B cell (primary cell): ENCODE data around the gene TAL1. TPM values are rescaled to one million over a fixed set of nuclear protein-coding genes. Genes with fewer than 3 reads are reported as not detected.

ENCODE experiments used
- ATAC-seq: fragments of 200-7000 bp; cut with Tn5 transposase; one replicate; pipeline ENCODE4 v1.10.0; 2021; ENCODE audit warnings: low read depth, mild to moderate bottlenecking, moderate number of reproducible peaks, moderate library complexity
- CTCF ChIA-PET: fragments of 350-600 bp; sonication (Branson Sonifier 250); formaldehyde crosslinking; loops from one replicate; lab custom pipeline; 2021; ENCODE audit warnings: antibody characterized with exemption, inconsistent platforms; lab: Charles Lee
- POLR2A ChIA-PET: fragments of 350-600 bp; sonication (Branson Sonifier 250); formaldehyde crosslinking; loops from one replicate; lab custom pipeline; 2021; ENCODE audit warnings: antibody characterized with exemption; lab: Charles Lee
- DNase-seq: peaks from one replicate; pipeline ENCODE4 v3.0.0; 2013
- H2AFZ ChIP-seq: 2 replicates; pipeline ENCODE4 v1.6.1; 2012; ENCODE audit warnings: mild to moderate bottlenecking, low read depth, low read length; ENCODE audit not compliant: insufficient read depth, poor library complexity, severe bottlenecking
- H3K27ac ChIP-seq, 2 donors: 1 replicate in 1 of 2; 2 replicates in 1 of 2; pipeline ENCODE4 v1.5.1; 2012 to 2013; ENCODE audit warnings: low read length in 2 of 2, mild to moderate bottlenecking in 2 of 2, moderate library complexity in 1 of 2
- H3K27me3 ChIP-seq, 4 experiments: fragments of 200-600 bp in 1 of 4; sonication (generic) in 1 of 4; replicated peaks in 1 of 4; 1 replicate in 2 of 4; 2 replicates in 2 of 4; pipeline versions ENCODE4 v1.6.1 to v1.7.0; 2013 to 2016; ENCODE audit warnings: low read length in 3 of 4, mild to moderate bottlenecking in 2 of 4, mixed read lengths in 1 of 4, moderate library complexity in 1 of 4; ENCODE audit not compliant: insufficient read depth in 4 of 4, control insufficient read depth in 3 of 4; ENCODE audit errors: control extremely low read depth in 1 of 4
- H3K36me3 ChIP-seq, 2 experiments: replicated peaks in 1 of 2; 1 replicate in 1 of 2; 2 replicates in 1 of 2; pipeline versions ENCODE4 v1.6.1 to v1.7.1; 2013; ENCODE audit warnings: low read length in 1 of 2; ENCODE audit not compliant: insufficient read depth in 2 of 2, control insufficient read depth in 1 of 2; ENCODE audit errors: control extremely low read depth in 1 of 2, extremely low read depth in 1 of 2
- H3K4me1 ChIP-seq, 2 donors: fragments of 200-600 bp in 1 of 2; sonication (generic) in 1 of 2; 1 replicate in 1 of 2; 2 replicates in 1 of 2; pipeline versions ENCODE4 v1.5.1 to v1.6.1; 2013 to 2017; ENCODE audit warnings: low read length in 2 of 2; ENCODE audit not compliant: control insufficient read depth in 2 of 2, insufficient read depth in 2 of 2
- H3K4me2 ChIP-seq: replicated peaks from 2 replicates; pipeline ENCODE3; 2012; ENCODE audit warnings: mild to moderate bottlenecking, low read depth, low read length; ENCODE audit not compliant: poor library complexity, severe bottlenecking
- H3K4me3 ChIP-seq, 5 experiments: fragments of 200-600 bp in 1 of 5; sonication (generic) in 1 of 5; 1 replicate in 3 of 5; 2 replicates in 2 of 5; pipeline versions ENCODE4 v1.5.1 to v1.7.0; 2011 to 2016; ENCODE audit warnings: low read length in 4 of 5, mild to moderate bottlenecking in 4 of 5, low read depth in 2 of 5, control low read depth in 1 of 5, moderate library complexity in 1 of 5; ENCODE audit not compliant: insufficient read depth in 1 of 5; ENCODE audit errors: control extremely low read depth in 1 of 5, extremely low read depth in 1 of 5
- H3K79me2 ChIP-seq: fragments of 200-600 bp; sonication (generic); one replicate; pipeline ENCODE4 v1.6.0; 2016; ENCODE audit warnings: low read length; ENCODE audit not compliant: control insufficient read depth, insufficient read depth
- H3K9ac ChIP-seq: fragments of 200-600 bp; sonication (generic); 2 replicates; pipeline ENCODE4 v1.6.1; 2017; ENCODE audit warnings: mild to moderate bottlenecking, low read length, moderate library complexity
- H3K9me3 ChIP-seq, 3 donors: one replicate each; pipeline versions ENCODE4 v1.6.1 to v1.7.1; 2013; ENCODE audit warnings: low read length in 2 of 3; ENCODE audit not compliant: control insufficient read depth in 2 of 3, insufficient read depth in 1 of 3; ENCODE audit errors: control extremely low read depth in 1 of 3
- H4K20me1 ChIP-seq: 2 replicates; pipeline ENCODE4 v1.6.0; 2012; ENCODE audit warnings: mild to moderate bottlenecking, low read length; ENCODE audit not compliant: insufficient read depth, control insufficient read depth, poor library complexity, severe bottlenecking
- H3K27ac Mint-ChIP-seq: one replicate; pipeline ENCODE4 v1.8.0; 2021; ENCODE audit warnings: mixed read lengths
- H3K27me3 Mint-ChIP-seq: one replicate; pipeline ENCODE4 v1.8.0; 2021; ENCODE audit warnings: mixed read lengths
- H3K4me1 Mint-ChIP-seq: one replicate; pipeline ENCODE4 v1.8.0; 2021; ENCODE audit warnings: mixed read lengths
- H3K4me3 Mint-ChIP-seq: one replicate; pipeline ENCODE4 v1.8.0; 2021; ENCODE audit warnings: mixed read lengths
- H3K9me3 Mint-ChIP-seq: one replicate; pipeline ENCODE4 v1.8.0; 2022; ENCODE audit warnings: mixed read lengths; ENCODE audit not compliant: insufficient read depth
- CTCF ChIP-seq: fragments of 200-600 bp; IDR thresholded peaks from one replicate; pipeline ENCODE4 v1.8.0; 2022; ENCODE audit warnings: antibody characterized with exemption, mild to moderate bottlenecking
- EZH2 ChIP-seq: IDR thresholded peaks from 2 replicates; pipeline ENCODE4 v1.6.1; 2012; ENCODE audit warnings: borderline replicate concordance, low read depth, mild to moderate bottlenecking, moderate library complexity, low read length; ENCODE audit not compliant: insufficient read depth, poor library complexity, severe bottlenecking
- WGBS: methylation state at CpG from one replicate; pipeline ENCODE4 v1.1.5; 2013; ENCODE audit warnings: missing lambda C conversion rate; ENCODE audit not compliant: insufficient coverage; 5-methylcytosine and 5-hydroxymethylcytosine counted together
- intact Hi-C: fragments of 100-400 bp; cut with micrococcal nuclease; formaldehyde crosslinking; loops from one replicate; pipeline ENCODE4 v1.10.0; 2022
- polyA plus RNA-seq: library from polyadenylated mRNA; depleted of rRNA; stranded (reverse); fragments of >200 nt; gene quantifications from 2 replicates; pipeline ENCODE4 v1.2.3, GENCODE V29; 2012
- total RNA-seq, 2 donors: library from RNA; stranded (reverse); fragments of 120-200 nt in 1 of 2; gene quantifications; 1 replicate in 1 of 2; 2 replicates in 1 of 2; pipeline versions ENCODE4 v1.2.3 to v1.2.4, GENCODE V29; 2013 to 2022

Gene TAL1
- total and polyA plus RNA-seq, 2 donors (not counting 1 experiment from before 2014, with no cell fraction given), result not detected

- POLR2A ChIA-PET, result no interaction called here
- H3K9ac ChIP-seq, result no peak overlapping the region
Measured at GRCh38 chr1:47227341-47228232, 4.4 kb downstream of the TAL1 start.

More at GRCh38 chr1:47227341-47228232, 4.4 kb downstream of the TAL1 start:
- peaks cover 0 to 29% (median 0%) of the 10 kb centered on the region in 3 donors for H3K9me3 ChIP-seq
- intact Hi-C loops, result no loop called here
- Mint-ChIP-seq H3K27me3 (peaks cover 55% of the 10 kb centered on the region), H3K4me3 (peak overlapping the region; percentile 26), H3K9me3 (no peaks in the 10 kb centered on the region), H3K4me1 (peaks cover 36% of the 10 kb centered on the region), H3K27ac (no peak overlapping the region)
- peaks cover 0 to 94% (median 63%) of the 10 kb centered on the region in 4 experiments for H3K27me3 ChIP-seq
- H3K4me1 ChIP-seq, result peaks cover 44 to 46% of the 10 kb centered on the region in 2 donors
- DNase-seq (no peak), ATAC-seq (no peak)
- H3K4me2 ChIP-seq, result no peak overlapping the region
- TF ChIP-seq CTCF, result no peak
- no peak for TF ChIP-seq EZH2
- CTCF ChIA-PET, result interaction anchor here (0.5 to 1.1 kb wide), 2 partner anchors 33 to 219 kb away, joined by 3 read pairs; no protein-coding TSS in a partner anchor
- 95% methylated on average over 3 of the region's 7 CpGs for WGBS
- no peaks in the 10 kb centered on the region for H3K79me2 ChIP-seq
- H3K27ac ChIP-seq, result no peak overlapping the region
- no peak overlapping the region for H3K4me3 ChIP-seq
- H4K20me1 ChIP-seq, result no peaks in the 10 kb centered on the region
- no peaks in the 10 kb centered on the region for H3K36me3 ChIP-seq
- no peak overlapping the region for H2AFZ ChIP-seq
